SW480 (cell line): ENCODE data around the gene C9orf50.
"Not testable (repeated sequence)": the region's sequence is repeated elsewhere in the genome, so short reads cannot be mapped to it uniquely, and the experiment has no call there.

Source experiments
- DNase-seq: peaks from one replicate; pipeline ENCODE4 v3.0.0-alpha.2; 2016; ENCODE audit warnings: low spot score

The C9orf50 gene

GRCh38 chr9:129620669-129621295 is at the start of gene C9orf50:
Gene C9orf50 (minus strand): TSS chr9:129621101. CDS start chr9:129620574, 527 bp downstream.
- DNase-seq: no peak

- no peak for DNase-seq
Measured at GRCh38 chr9:129669946-129670345, 49.0 kb upstream of the C9orf50 start.

- peak; percentile 27 for DNase-seq
Measured at GRCh38 chr9:129669141-129669718, 48.3 kb upstream of the C9orf50 start.

DNA sequence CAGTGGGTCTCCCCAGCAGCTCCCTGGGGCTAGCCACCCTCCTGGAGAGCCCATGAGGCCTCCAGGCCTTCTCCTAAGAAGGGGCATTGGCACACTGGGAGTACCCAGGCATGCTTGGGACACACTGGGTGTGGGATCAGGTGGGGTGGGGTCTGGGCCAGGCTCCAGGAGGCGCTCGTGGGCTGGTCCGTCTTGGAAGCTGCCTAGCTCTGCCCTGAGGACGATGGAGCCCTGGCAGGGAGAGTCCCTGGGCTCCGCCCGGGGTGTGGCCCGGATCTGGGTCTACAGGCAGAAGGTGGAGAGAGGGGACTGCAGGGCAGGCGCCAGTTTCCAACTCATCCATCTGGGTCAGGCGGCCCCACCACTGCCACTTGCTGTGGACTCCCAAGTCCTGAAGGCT is 46.9 kb upstream of the C9orf50 start:
- DNase-seq: no peak

DNA sequence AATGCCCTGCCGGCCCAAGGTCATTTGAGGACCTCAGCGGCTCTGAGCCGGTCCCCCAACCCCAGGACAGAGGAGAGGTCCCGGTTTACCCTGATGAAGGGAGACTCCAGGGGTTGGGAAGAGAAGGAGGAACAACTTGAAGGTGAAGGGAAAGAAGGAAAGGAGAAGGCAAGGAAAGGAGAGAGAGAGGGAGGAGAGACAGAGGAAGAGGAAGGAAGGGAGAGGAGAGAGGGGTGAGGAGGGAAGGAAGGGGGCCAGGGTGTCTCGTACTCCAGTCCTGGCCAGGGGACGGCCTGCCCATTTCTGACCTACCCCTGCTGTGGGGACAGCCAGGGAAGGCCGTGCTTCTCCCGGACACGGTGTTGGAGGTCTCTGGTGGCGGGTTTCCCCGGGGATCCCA is 46.5 kb upstream of the C9orf50 start:
- DNase-seq: no peak

GRCh38 chr9:129666575-129666974 is 45.7 kb upstream of the C9orf50 start:
- DNase-seq: no peak

- DNase-seq: no peak
Measured at GRCh38 chr9:129665814-129666520, 45.1 kb upstream of the C9orf50 start.

GRCh38 chr9:129665389-129665775 is 44.5 kb upstream of the C9orf50 start, which contains the start of gene PRRX2:
Gene PRRX2 (plus strand): TSS chr9:129665647. CDS start chr9:129665868, 221 bp downstream.
- DNase-seq: no peak

DNA sequence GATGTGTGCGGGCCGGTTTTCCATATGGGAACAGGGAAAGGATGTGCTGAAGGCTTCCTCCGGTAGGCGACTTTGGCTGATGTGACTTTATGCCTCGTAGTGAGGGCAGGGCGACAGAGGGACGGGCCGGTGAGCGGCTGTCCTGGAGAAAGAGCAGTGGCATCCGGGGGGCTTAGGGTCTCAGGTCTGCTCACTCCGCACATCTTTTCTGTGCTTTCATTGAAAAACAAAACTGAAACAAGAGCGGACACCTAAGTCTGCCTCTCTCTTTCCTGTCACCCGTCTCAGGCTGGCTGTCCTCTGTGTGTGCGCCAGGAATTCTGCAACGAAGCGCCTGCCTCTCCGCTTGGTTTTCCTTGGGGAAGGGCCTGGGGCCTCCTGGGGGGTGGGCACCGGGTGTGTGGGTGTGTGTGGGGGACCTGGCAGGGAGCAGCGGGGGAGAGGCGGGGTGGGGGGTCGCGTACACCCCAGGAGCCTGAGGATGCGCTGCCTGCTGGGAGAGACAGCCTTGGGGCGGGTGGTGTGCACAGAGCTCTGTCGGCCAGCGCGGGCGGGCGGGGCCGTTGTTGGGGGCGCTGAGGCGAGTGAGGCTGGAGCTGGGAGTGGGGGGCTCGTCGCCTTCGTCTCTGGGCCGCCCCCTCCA is 44.0 kb upstream of the C9orf50 start:
- no peak for DNase-seq

GRCh38 chr9:129662239-129662638 is 41.3 kb upstream of the C9orf50 start:
- not testable (repeated sequence) for DNase-seq

DNA sequence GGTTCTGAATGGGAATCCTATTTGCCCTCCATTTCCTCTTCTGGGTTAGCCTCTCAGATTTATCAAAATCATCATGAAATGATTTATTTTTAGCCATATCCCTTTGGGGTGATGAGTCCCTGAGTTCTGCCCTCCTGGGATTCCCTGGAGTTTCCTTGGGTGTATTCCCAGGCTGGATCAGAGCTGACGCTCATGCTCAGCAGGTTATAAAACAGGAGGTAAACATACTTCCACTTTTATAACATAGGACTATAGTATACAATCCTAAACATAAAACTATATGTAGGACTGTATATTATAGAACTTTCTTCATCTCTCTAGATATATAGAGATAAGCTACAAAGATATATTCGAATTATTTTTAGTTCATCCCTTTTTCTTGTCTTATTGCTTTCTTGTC is 40.1 kb upstream of the C9orf50 start:
- DNase-seq: no peak

GRCh38 chr9:129656795-129657390 is 36.0 kb upstream of the C9orf50 start:
- peak; percentile 54 for DNase-seq

DNA sequence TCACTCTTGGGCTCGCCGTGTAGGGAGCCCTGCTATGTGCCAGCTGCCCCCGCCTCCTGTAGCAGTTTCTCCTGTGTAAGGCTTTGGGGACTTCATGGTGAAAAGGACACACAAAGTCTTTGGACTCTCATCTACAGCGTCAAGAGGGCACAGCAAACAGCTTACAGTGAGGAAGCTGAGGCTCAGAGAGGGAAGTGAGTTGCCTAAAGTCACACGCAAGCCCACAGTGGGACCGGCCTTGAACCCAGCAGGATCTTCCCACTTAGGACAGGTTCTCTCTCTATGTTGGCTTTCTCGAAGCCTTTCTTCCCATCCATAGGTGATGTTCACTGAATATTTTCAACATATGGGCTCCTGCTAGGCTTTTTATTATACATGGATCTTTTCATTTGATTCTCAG is 34.8 kb upstream of the C9orf50 start:
- no peak for DNase-seq

GRCh38 chr9:129655154-129655553 is 34.3 kb upstream of the C9orf50 start:
- no peak for DNase-seq

- DNase-seq: no peak
Measured at GRCh38 chr9:129654554-129655040, 33.7 kb upstream of the C9orf50 start.

- no peak for DNase-seq
Measured at GRCh38 chr9:129653823-129654553, 33.1 kb upstream of the C9orf50 start.

DNA sequence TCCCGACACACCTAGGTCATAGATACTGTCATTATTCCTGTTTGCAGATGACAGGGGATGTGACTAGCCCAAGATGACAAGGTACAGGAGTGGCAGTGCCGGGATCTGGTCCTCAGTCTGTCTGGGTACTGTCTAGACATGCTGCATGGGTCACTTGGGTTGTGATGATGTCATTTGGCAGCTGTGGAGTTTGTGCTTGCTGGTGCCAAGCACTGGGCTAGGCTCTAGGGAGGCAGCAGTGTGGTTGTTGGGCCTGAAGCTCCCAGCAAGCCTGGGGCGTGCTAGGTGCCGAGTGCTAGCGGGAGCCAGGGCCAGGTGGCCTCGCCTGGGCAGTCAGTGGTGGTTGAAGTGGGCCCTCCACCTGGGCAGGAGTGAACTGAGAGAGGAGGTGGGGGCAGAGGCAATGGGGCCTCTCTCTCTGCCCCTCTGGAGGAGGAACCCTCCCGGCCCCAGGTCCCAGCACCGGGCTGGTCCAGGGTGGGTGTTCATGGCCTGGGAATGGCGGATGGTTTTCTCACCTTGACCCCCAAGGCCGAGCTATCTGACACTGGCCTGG is 29.9 kb upstream of the C9orf50 start:
- no peak for DNase-seq

GRCh38 chr9:129649726-129650679 is 29.1 kb upstream of the C9orf50 start:
- DNase-seq: no peak

DNA sequence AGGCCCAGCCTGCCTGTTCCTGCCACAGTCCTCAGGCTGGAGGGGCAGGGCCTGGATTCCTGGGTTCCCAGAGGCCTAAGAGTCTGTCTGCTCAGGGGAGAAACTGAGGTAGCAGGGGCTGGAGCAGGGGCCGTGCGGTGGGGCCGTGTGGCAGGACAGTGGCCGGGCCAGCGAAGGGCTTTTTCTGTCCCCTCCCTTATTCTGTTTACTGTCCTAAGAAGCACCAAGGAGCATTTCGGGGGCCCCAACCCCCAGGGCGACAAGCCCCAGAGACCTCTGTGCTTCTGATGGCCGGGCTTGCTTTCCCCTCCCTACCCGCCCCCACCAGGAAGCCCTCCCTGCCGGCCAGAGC is 27.8 kb upstream of the C9orf50 start:
- DNase-seq: no peak

- DNase-seq: no peak
Measured at GRCh38 chr9:129648092-129648763, 27.3 kb upstream of the C9orf50 start.
